ENCODE data around the gene TRAPPC3L. TPM values are rescaled to one million over a fixed set of nuclear protein-coding genes. Genes with fewer than 3 reads are reported as not detected.

Gene TRAPPC3L
- total RNA-seq, 1 donor from 2014 or later = 0.52 TPM

DNA sequence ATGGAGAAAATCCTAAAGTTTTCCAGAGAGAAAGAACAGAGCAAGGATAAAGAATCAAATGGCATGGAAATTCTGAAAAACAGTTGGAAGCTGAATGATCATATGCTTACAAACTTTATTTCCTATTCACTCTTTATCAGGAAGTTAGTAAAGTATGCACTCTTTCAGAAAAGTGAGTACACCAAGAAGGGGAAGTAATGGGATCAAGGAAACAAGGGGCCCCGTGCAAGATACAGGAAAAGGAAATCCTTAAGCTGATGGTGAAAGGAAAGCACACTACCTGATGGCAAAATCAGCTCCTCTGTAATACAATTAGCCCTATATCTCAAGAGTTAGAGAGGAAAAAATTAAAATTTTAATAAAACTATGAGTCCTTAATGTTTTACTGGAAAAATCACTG, 70.3 kb downstream of the TRAPPC3L start:
- no peaks in the 10 kb centered on the region for H3K9me3 ChIP-seq (ENCODE audit: control insufficient read depth in 3 of 3, low read length in 3 of 3)
- no peak overlapping the region for H3K9ac ChIP-seq (ENCODE audit: low read depth in 1 of 3, low read length in 3 of 3)
- H3K4me3 ChIP-seq (ENCODE audit: low read length in 3 of 3) = no peak overlapping the region
- H3K36me3 ChIP-seq (ENCODE audit: control insufficient read depth in 3 of 3, insufficient read depth in 3 of 3, low read length in 3 of 3) = no peaks in the 10 kb centered on the region
- H3K27me3 ChIP-seq (ENCODE audit: control insufficient read depth in 3 of 3, insufficient read depth in 3 of 3, low read length in 3 of 3) = no peaks in the 10 kb centered on the region
- no peaks in the 10 kb centered on the region for H3K4me1 ChIP-seq (ENCODE audit: control insufficient read depth in 3 of 3, insufficient read depth in 3 of 3, low read length in 3 of 3)
- no peak overlapping the region for H3K27ac ChIP-seq (ENCODE audit: low read depth, low read length)

DNA sequence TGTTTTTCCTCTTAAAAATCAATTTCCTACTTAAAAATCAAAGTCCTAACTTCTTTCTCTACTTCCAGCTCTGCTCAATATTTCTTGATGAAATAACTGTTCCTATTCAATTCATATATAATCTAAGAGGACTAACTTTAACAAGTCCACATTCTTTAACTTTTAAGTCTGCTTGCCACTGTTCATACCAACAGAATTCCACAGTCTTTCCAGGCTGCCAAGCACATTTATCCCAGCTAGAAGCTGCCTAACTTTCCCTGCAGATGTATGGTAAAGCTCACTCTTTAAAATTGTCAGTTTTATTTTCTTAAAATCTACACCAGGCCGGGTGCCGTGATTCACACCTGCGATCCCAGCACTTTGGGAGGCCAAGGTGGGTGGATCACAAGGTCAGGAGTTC, 72.8 kb downstream of the TRAPPC3L start:
- no peak overlapping the region for H3K9ac ChIP-seq (ENCODE audit: low read depth in 1 of 3, low read length in 3 of 3)
- H3K9me3 ChIP-seq (ENCODE audit: control insufficient read depth in 3 of 3, low read length in 3 of 3) = no peaks in the 10 kb centered on the region
- H3K36me3 ChIP-seq (ENCODE audit: control insufficient read depth in 3 of 3, insufficient read depth in 3 of 3, low read length in 3 of 3) = no peaks in the 10 kb centered on the region
- no peak overlapping the region for H3K27ac ChIP-seq (ENCODE audit: low read depth, low read length)
- H3K27me3 ChIP-seq (ENCODE audit: control insufficient read depth in 3 of 3, insufficient read depth in 3 of 3, low read length in 3 of 3) = no peaks in the 10 kb centered on the region
- no peaks in the 10 kb centered on the region for H3K4me1 ChIP-seq (ENCODE audit: control insufficient read depth in 3 of 3, insufficient read depth in 3 of 3, low read length in 3 of 3)
- no peak overlapping the region for H3K4me3 ChIP-seq (ENCODE audit: low read length in 3 of 3)

DNA sequence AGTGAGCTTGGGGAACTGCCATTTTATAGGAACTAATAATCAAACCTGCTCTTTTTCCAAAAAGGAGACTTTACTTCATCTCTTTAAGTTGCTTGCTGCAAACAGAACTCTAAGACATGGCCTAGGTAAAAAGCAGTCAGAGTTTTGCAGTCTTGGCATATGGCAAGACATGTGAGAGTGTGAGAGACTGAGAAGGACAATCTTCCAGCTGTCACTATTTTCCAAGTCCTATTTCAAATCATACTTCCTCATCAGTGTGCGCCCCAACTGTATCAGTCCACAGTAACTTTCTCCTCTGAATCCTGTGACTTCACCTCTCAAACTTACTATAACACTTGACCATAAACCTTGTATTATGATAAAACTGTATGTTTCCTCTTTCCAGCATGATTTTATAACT, 74.0 kb downstream of the TRAPPC3L start:
- H3K4me3 ChIP-seq (ENCODE audit: low read length in 3 of 3) = no peak overlapping the region
- H3K4me1 ChIP-seq (ENCODE audit: control insufficient read depth in 3 of 3, insufficient read depth in 3 of 3, low read length in 3 of 3) = no peaks in the 10 kb centered on the region
- H3K9me3 ChIP-seq (ENCODE audit: control insufficient read depth in 3 of 3, low read length in 3 of 3) = no peaks in the 10 kb centered on the region
- no peak overlapping the region for H3K27ac ChIP-seq (ENCODE audit: low read depth, low read length)
- no peak overlapping the region for H3K9ac ChIP-seq (ENCODE audit: low read depth in 1 of 3, low read length in 3 of 3)
- H3K27me3 ChIP-seq (ENCODE audit: control insufficient read depth in 3 of 3, insufficient read depth in 3 of 3, low read length in 3 of 3) = no peaks in the 10 kb centered on the region
- no peaks in the 10 kb centered on the region for H3K36me3 ChIP-seq (ENCODE audit: control insufficient read depth in 3 of 3, insufficient read depth in 3 of 3, low read length in 3 of 3)

DNA sequence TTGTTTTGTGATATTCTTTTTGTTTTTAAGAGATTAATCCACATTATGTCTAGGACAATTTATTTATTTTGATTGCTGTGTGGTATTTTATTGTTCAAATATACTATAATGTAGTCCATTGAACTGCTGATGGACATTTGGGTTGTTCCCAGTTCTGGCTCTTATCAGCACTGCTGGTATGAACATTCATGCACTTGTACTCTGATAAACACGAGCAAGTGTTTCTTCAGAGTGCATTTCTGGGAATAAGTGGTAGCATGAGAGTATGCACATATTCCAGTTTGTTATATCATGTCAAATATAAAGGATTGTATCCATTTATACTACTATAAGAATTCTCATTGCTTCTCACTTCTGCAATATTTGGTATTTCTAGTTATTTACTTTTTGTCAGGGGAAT, 77.2 kb downstream of the TRAPPC3L start:
- no peaks in the 10 kb centered on the region for H3K36me3 ChIP-seq (ENCODE audit: control insufficient read depth in 3 of 3, insufficient read depth in 3 of 3, low read length in 3 of 3)
- H3K27me3 ChIP-seq (ENCODE audit: control insufficient read depth in 3 of 3, insufficient read depth in 3 of 3, low read length in 3 of 3) = no peaks in the 10 kb centered on the region
- no peak overlapping the region for H3K27ac ChIP-seq (ENCODE audit: low read depth, low read length)
- no peak overlapping the region for H3K4me3 ChIP-seq (ENCODE audit: low read length in 3 of 3)
- H3K9me3 ChIP-seq (ENCODE audit: control insufficient read depth in 3 of 3, low read length in 3 of 3) = no peaks in the 10 kb centered on the region
- no peaks in the 10 kb centered on the region for H3K4me1 ChIP-seq (ENCODE audit: control insufficient read depth in 3 of 3, insufficient read depth in 3 of 3, low read length in 3 of 3)
- H3K9ac ChIP-seq (ENCODE audit: low read depth in 1 of 3, low read length in 3 of 3) = no peak overlapping the region

DNA sequence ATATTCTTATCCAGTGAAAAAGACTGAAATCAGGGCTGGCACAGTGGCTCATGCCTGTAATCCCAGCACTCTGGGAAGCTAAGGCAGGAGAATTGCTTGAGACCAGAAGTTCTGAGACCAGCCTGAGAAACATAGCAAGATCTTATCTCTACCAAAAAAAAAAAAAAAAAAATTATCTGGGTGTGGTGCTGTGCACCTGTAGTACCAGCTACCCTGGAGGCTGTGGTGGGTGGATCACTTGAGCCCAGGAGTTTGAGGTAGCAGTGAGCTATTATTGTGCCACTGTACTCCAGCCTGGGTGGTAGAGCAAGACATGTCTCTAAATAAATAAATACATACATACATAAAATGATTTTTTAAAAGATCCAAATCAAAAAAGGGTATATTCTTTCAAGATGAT, 78.0 kb downstream of the TRAPPC3L start:
- H3K4me1 ChIP-seq (ENCODE audit: control insufficient read depth in 3 of 3, insufficient read depth in 3 of 3, low read length in 3 of 3) = peaks cover under 1 to 1% (median 1%) of the 10 kb centered on the region in 3 donors
- no peak overlapping the region for H3K4me3 ChIP-seq (ENCODE audit: low read length in 3 of 3)
- H3K27ac ChIP-seq (ENCODE audit: low read depth, low read length) = no peak overlapping the region
- H3K9ac ChIP-seq (ENCODE audit: low read depth in 1 of 3, low read length in 3 of 3) = no peak overlapping the region
- no peaks in the 10 kb centered on the region for H3K36me3 ChIP-seq (ENCODE audit: control insufficient read depth in 3 of 3, insufficient read depth in 3 of 3, low read length in 3 of 3)
- H3K9me3 ChIP-seq (ENCODE audit: control insufficient read depth in 3 of 3, low read length in 3 of 3) = no peaks in the 10 kb centered on the region
- H3K27me3 ChIP-seq (ENCODE audit: control insufficient read depth in 3 of 3, insufficient read depth in 3 of 3, low read length in 3 of 3) = no peaks in the 10 kb centered on the region

DNA sequence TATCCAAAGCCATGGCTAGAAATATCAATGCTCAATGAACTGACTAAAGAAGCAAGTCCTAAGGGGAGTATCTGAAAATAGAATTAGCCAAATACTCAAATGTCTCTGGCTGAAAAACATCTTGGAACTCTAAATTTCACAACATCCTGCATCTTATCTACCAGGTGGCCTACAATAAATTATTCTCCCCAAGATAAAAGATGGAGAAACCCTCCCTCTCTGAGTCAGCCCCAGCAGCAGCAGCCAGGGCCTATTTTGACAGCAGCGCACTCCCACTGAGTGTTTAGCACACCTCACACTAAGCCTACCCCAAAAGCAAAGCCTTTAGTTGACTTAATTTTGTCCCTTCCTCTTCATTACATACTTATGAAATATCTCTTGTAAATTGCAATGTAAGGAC, 78.4 kb downstream of the TRAPPC3L start:
- Histone ChIP-seq H3K9ac (ENCODE audit: low read depth in 1 of 3, low read length in 3 of 3) (no peak overlapping the region), H3K4me3 (ENCODE audit: low read length in 3 of 3) (no peak overlapping the region), H3K9me3 (ENCODE audit: control insufficient read depth in 3 of 3, low read length in 3 of 3) (no peaks in the 10 kb centered on the region), H3K4me1 (ENCODE audit: control insufficient read depth in 3 of 3, insufficient read depth in 3 of 3, low read length in 3 of 3) (peaks cover 4 to 5% (median 5%) of the 10 kb centered on the region in 3 donors), H3K27ac (ENCODE audit: low read depth, low read length) (no peak overlapping the region), H3K27me3 (ENCODE audit: control insufficient read depth in 3 of 3, insufficient read depth in 3 of 3, low read length in 3 of 3) (no peaks in the 10 kb centered on the region), H3K36me3 (ENCODE audit: control insufficient read depth in 3 of 3, insufficient read depth in 3 of 3, low read length in 3 of 3) (no peaks in the 10 kb centered on the region)

DNA sequence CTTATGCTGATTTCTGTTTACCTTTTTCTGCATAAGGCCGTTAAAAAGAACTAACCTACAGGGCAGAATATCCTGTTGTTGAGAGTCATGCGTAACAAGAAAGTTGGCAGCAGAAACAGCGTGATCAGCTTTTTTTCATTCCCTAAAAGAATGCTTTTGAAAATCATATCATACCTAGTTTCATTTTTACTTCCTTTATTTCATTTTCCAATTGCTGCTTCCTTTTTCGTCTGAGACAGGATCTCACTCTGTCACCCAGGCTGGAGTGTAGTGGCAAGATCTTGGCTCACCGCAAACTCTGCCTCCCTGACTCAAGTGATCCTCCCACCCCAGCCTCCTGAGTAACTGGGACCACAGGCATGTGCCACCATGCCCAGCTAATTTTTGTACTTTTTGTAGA, 80.2 kb downstream of the TRAPPC3L start:
- no peak overlapping the region for H3K9ac ChIP-seq (ENCODE audit: low read depth in 1 of 3, low read length in 3 of 3)
- H3K9me3 ChIP-seq (ENCODE audit: control insufficient read depth in 3 of 3, low read length in 3 of 3) = no peaks in the 10 kb centered on the region
- H3K27me3 ChIP-seq (ENCODE audit: control insufficient read depth in 3 of 3, insufficient read depth in 3 of 3, low read length in 3 of 3) = no peaks in the 10 kb centered on the region
- no peak overlapping the region for H3K27ac ChIP-seq (ENCODE audit: low read depth, low read length)
- peaks cover 10 to 11% (median 10%) of the 10 kb centered on the region in 3 donors for H3K4me1 ChIP-seq (ENCODE audit: control insufficient read depth in 3 of 3, insufficient read depth in 3 of 3, low read length in 3 of 3)
- H3K4me3 ChIP-seq (ENCODE audit: low read length in 3 of 3) = no peak overlapping the region
- no peaks in the 10 kb centered on the region for H3K36me3 ChIP-seq (ENCODE audit: control insufficient read depth in 3 of 3, insufficient read depth in 3 of 3, low read length in 3 of 3)

DNA sequence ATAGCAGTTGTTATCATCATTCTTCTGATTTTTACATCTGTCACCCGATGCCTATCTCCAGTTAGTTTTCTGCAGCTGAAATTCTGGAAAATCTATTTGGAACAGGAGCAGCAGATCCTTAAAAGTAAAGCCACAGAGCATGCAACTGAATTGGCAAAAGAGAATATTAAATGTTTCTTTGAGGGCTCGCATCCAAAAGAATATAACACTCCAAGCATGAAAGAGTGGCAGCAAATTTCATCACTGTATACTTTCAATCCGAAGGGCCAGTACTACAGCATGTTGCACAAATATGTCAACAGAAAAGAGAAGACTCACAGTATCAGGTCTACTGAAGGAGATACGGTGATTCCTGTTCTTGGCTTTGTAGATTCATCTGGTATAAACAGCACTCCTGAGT, 82.2 kb downstream of the TRAPPC3L start:
- no peaks in the 10 kb centered on the region for H3K27me3 ChIP-seq (ENCODE audit: control insufficient read depth in 3 of 3, insufficient read depth in 3 of 3, low read length in 3 of 3)
- no peaks in the 10 kb centered on the region for H3K36me3 ChIP-seq (ENCODE audit: control insufficient read depth in 3 of 3, insufficient read depth in 3 of 3, low read length in 3 of 3)
- no peak overlapping the region for H3K9ac ChIP-seq (ENCODE audit: low read depth in 1 of 3, low read length in 3 of 3)
- no peak overlapping the region for H3K27ac ChIP-seq (ENCODE audit: low read depth, low read length)
- no peak overlapping the region for H3K4me3 ChIP-seq (ENCODE audit: low read length in 3 of 3)
- no peaks in the 10 kb centered on the region for H3K9me3 ChIP-seq (ENCODE audit: control insufficient read depth in 3 of 3, low read length in 3 of 3)
- peaks cover 10 to 11% (median 10%) of the 10 kb centered on the region in 3 donors for H3K4me1 ChIP-seq (ENCODE audit: control insufficient read depth in 3 of 3, insufficient read depth in 3 of 3, low read length in 3 of 3)

DNA sequence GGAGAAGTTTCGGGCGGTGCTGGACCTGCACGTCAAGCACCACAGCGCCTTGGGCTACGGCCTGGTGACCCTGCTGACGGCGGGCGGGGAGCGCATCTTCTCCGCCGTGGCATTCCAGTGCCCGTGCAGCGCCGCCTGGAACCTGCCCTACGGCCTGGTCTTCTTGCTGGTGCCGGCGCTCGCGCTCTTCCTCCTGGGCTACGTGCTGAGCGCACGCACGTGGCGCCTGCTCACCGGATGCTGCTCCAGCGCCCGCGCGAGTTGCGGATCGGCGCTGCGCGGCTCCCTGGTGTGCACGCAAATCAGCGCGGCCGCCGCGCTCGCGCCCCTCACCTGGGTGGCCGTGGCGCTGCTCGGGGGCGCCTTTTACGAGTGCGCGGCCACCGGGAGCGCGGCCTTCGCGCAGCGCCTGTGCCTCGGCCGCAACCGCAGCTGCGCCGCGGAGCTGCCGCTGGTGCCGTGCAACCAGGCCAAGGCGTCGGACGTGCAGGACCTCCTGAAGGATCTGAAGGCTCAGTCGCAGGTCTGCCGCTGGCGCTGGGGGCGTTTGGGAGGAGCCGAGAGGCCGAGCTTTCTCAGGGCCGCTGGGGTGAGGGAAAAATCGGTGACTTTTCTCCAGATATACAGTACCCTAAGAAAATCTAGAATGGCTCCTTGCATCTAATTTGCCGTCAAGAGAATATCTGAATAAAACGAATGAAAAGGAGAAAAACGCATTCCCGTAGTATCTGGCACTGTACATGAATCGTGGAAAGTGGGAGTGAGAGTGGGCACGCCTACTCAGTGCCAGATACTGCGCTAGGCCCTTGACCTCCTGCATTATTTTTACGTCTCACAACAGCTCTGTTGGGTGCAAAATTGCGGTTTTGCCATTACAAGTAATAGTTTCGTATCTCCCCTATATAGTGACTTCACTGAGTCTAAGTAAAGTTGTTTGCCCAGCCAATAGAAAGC, 83.3 kb downstream of the TRAPPC3L start:
- Histone ChIP-seq H3K27ac (ENCODE audit: low read depth, low read length) (no peak overlapping the region), H3K9me3 (ENCODE audit: control insufficient read depth in 3 of 3, low read length in 3 of 3) (no peaks in the 10 kb centered on the region), H3K27me3 (ENCODE audit: control insufficient read depth in 3 of 3, insufficient read depth in 3 of 3, low read length in 3 of 3) (no peaks in the 10 kb centered on the region), H3K4me3 (ENCODE audit: low read length in 3 of 3) (peak overlapping the region; percentile 66 to 80 (median 76)), H3K36me3 (ENCODE audit: control insufficient read depth in 3 of 3, insufficient read depth in 3 of 3, low read length in 3 of 3) (no peaks in the 10 kb centered on the region), H3K4me1 (ENCODE audit: control insufficient read depth in 3 of 3, insufficient read depth in 3 of 3, low read length in 3 of 3) (peaks cover 10 to 11% (median 10%) of the 10 kb centered on the region in 3 donors), H3K9ac (ENCODE audit: low read depth in 1 of 3, low read length in 3 of 3) (peak overlapping the region in 2 of 3 donors; percentile 35 to 61)

DNA sequence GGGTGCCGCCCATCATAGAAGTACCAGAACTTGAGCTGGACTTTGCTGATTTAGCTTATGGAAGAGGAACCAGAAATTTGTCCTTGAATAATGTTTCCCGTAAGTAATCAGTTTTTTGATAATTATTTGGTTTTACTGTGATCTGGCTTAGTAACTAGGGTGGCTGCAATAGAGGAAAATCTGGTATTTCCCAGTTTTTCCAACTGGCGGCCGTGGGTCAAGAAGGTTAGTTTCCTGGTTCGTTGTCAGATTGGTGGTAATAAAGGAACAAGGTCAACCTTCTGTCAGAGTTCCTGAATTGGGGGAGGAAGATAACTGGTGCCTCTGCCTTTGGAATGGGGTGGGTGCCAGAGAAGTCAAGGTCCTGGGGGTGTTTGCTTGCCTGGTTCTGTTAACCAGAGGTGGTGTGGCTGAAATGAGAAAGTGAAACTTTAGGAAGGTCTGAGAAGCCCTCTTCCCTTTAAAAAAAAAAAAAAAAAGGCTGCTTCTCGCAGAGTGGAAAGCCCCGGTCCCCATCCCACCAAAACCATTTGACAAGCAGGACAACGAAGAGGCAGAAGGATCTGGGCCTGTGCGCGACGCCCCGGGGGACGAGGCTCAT, 84.1 kb downstream of the TRAPPC3L start, which contains the start of gene CALHM6:
TSS of gene CALHM6 (plus strand) at position 45 of the 601 bp plus-strand sequence. CDS start at position 600, 555 bp downstream.
- no peak within 1 kb of the TSS for H3K27ac ChIP-seq (ENCODE audit: low read depth, low read length)

More for the DNA sequence above, 84.1 kb downstream of the TRAPPC3L start, which contains the start of gene CALHM6:
- H3K36me3 ChIP-seq (ENCODE audit: control insufficient read depth in 3 of 3, insufficient read depth in 3 of 3, low read length in 3 of 3) = no peaks in the 10 kb centered on the region
- peak within 1 kb of the TSS in 2 of 3 donors; percentile 35 to 61 for H3K9ac ChIP-seq (ENCODE audit: low read depth in 1 of 3, low read length in 3 of 3)
- peak within 1 kb of the TSS; percentile 66 to 80 (median 76) for H3K4me3 ChIP-seq (ENCODE audit: low read length in 3 of 3)
- no peaks in the 10 kb centered on the region for H3K27me3 ChIP-seq (ENCODE audit: control insufficient read depth in 3 of 3, insufficient read depth in 3 of 3, low read length in 3 of 3)
- peaks cover 10 to 11% (median 10%) of the 10 kb centered on the region in 3 donors for H3K4me1 ChIP-seq (ENCODE audit: control insufficient read depth in 3 of 3, insufficient read depth in 3 of 3, low read length in 3 of 3)
- H3K9me3 ChIP-seq (ENCODE audit: control insufficient read depth in 3 of 3, low read length in 3 of 3) = no peaks in the 10 kb centered on the region

Data from skeletal muscle tissue (tissue), 4 donors.